GM23338 (cell line): ENCODE measurements around the gene AP3M1. TPM values are rescaled to one million over a fixed set of nuclear protein-coding genes. Genes with fewer than 3 reads are reported as not detected.

ENCODE experiments used
- ATAC-seq: fragments of 200-7000 bp; cut with Tn5 transposase; 3 replicates; pipeline ENCODE4 v1.9.1; 2020
- DNase-seq: peaks from one replicate; pipeline ENCODE4 v3.0.0-alpha.2; 2015; ENCODE audit warnings: low spot score
- H2AFZ ChIP-seq: fragments of 200-600 bp; sonication (generic); 2 replicates; pipeline ENCODE4 v1.8.0; 2016; ENCODE audit warnings: antibody characterized with exemption, mild to moderate bottlenecking, moderate library complexity
- H3F3A ChIP-seq: fragments of 200-600 bp; sonication (generic); replicated peaks from 2 replicates; pipeline ENCODE4 v1.8.0; 2017; ENCODE audit warnings: antibody characterized with exemption, mixed run types, low read depth
- H3K27ac ChIP-seq: fragments of 200-600 bp; sonication (generic); 2 replicates; pipeline ENCODE4 v1.6.1; 2016; ENCODE audit warnings: low read depth
- H3K27me3 ChIP-seq: fragments of 200-600 bp; sonication (generic); 2 replicates; pipeline ENCODE4 v1.8.0; 2016; ENCODE audit warnings: mild to moderate bottlenecking, mixed run types, moderate library complexity; ENCODE audit not compliant: insufficient read depth
- H3K36me3 ChIP-seq: fragments of 200-600 bp; sonication (generic); 2 replicates; pipeline ENCODE4 v1.8.0; 2016; ENCODE audit warnings: mild to moderate bottlenecking; ENCODE audit not compliant: insufficient read depth
- H3K4me1 ChIP-seq: fragments of 200-600 bp; sonication (generic); 2 replicates; pipeline ENCODE4 v1.8.0; 2016; ENCODE audit warnings: mild to moderate bottlenecking, moderate library complexity; ENCODE audit not compliant: insufficient read depth
- H3K4me2 ChIP-seq: fragments of 200-600 bp; sonication (generic); 2 replicates; pipeline ENCODE4 v1.7.1; 2017; ENCODE audit warnings: mixed run types
- H3K4me3 ChIP-seq: fragments of 200-600 bp; sonication (generic); 2 replicates; pipeline ENCODE4 v1.6.1; 2016; ENCODE audit warnings: mixed run types
- H3K79me2 ChIP-seq: fragments of 200-600 bp; sonication (generic); replicated peaks from 2 replicates; pipeline ENCODE4 v1.8.0; 2017; ENCODE audit warnings: mild to moderate bottlenecking; ENCODE audit not compliant: insufficient read depth
- H3K9me2 ChIP-seq: fragments of 200-600 bp; sonication (generic); 2 replicates; pipeline ENCODE4 v1.8.0; 2017; ENCODE audit not compliant: insufficient read depth
- H4K20me1 ChIP-seq: fragments of 200-600 bp; sonication (generic); replicated peaks from 2 replicates; pipeline ENCODE4 v1.8.0; 2017; ENCODE audit warnings: mild to moderate bottlenecking; ENCODE audit not compliant: insufficient read depth
- H3K27ac Mint-ChIP-seq: 2 replicates; pipeline ENCODE4 v1.8.0; 2020; ENCODE audit warnings: inconsistent platforms, mild to moderate bottlenecking, moderate library complexity, mixed read lengths
- H3K27me3 Mint-ChIP-seq: 3 replicates; pipeline ENCODE4 v1.8.0; 2022; ENCODE audit warnings: low read depth, mild to moderate bottlenecking, moderate library complexity, mixed read lengths, inconsistent platforms; ENCODE audit not compliant: insufficient read depth, poor library complexity
- H3K36me3 Mint-ChIP-seq: 3 replicates; pipeline ENCODE4 v1.8.0; 2021; ENCODE audit warnings: low read depth, mild to moderate bottlenecking, inconsistent platforms, moderate library complexity, mixed read lengths
- H3K4me1 Mint-ChIP-seq: 3 replicates; pipeline ENCODE4 v1.8.0; 2020; ENCODE audit warnings: mild to moderate bottlenecking, inconsistent platforms, mixed read lengths
- H3K4me3 Mint-ChIP-seq: 3 replicates; pipeline ENCODE4 v1.8.0; 2021; ENCODE audit warnings: moderate library complexity, mild to moderate bottlenecking, inconsistent platforms, mixed read lengths
- H3K9me3 Mint-ChIP-seq: 3 replicates; pipeline ENCODE4 v1.8.0; 2020; ENCODE audit warnings: moderate library complexity, mild to moderate bottlenecking, inconsistent platforms, mixed read lengths
- CREB1 ChIP-seq: fragments of 250-450 bp; sonication (Bioruptor Pico); IDR thresholded peaks from 2 replicates; pipeline ENCODE4 v1.5.0; 2020; ENCODE audit warnings: low read depth, mild to moderate bottlenecking, moderate library complexity
- CTCF ChIP-seq, 2 experiments: fragments of 200-600 bp in 1 of 2; sonication (generic) in 1 of 2; conservative IDR thresholded peaks; 2 replicates each; pipeline versions ENCODE4 v1.5.1 to v1.6.1; 2016 to 2017; ENCODE audit warnings: antibody characterized with exemption in 2 of 2, low read depth in 2 of 2, mild to moderate bottlenecking in 2 of 2, moderate library complexity in 1 of 2
- EZH2 ChIP-seq: fragments of 200-600 bp; sonication (generic); IDR thresholded peaks from one replicate; pipeline ENCODE4 v1.8.0; 2017; ENCODE audit warnings: antibody characterized with exemption, mild to moderate bottlenecking, low read depth; ENCODE audit not compliant: unreplicated experiment
- EZH2phosphoT487 ChIP-seq: fragments of 200-600 bp; sonication (generic); IDR thresholded peaks from one replicate; pipeline ENCODE4 v1.8.1; 2018; ENCODE audit warnings: antibody characterized with exemption; ENCODE audit not compliant: unreplicated experiment
- JUNB ChIP-seq: IDR thresholded peaks from one replicate; pipeline ENCODE4 v1.6.1; 2016; ENCODE audit warnings: antibody characterized with exemption; ENCODE audit not compliant: unreplicated experiment
- NANOG ChIP-seq: IDR thresholded peaks from 2 replicates; pipeline ENCODE4 v1.6.1; 2016; ENCODE audit warnings: antibody characterized with exemption, borderline replicate concordance
- POLR2AphosphoS5 ChIP-seq: IDR thresholded peaks from 2 replicates; pipeline ENCODE4 v1.6.1; 2016; ENCODE audit warnings: antibody characterized with exemption, low read depth
- STAT1 ChIP-seq: IDR thresholded peaks from one replicate; pipeline ENCODE4 v1.6.1; 2016; ENCODE audit warnings: antibody characterized with exemption; ENCODE audit not compliant: unreplicated experiment
- ZNF114 ChIP-seq: fragments of 250-450 bp; sonication (Bioruptor Pico); IDR thresholded peaks from 2 replicates; pipeline ENCODE4 v1.5.0; 2020; ENCODE audit warnings: mild to moderate bottlenecking, moderate library complexity
- ZNF331 ChIP-seq: fragments of 250-450 bp; sonication (Bioruptor Pico); IDR thresholded peaks from 2 replicates; pipeline ENCODE4 v1.5.0; 2020; ENCODE audit warnings: low read depth, mild to moderate bottlenecking, moderate library complexity
- polyA plus RNA-seq: library from polyadenylated mRNA; unstranded; fragments of >200 nt; fragmentation: Nextera tagmentation; extraction: Ambion mirVana; gene quantifications from 2 replicates; pipeline ENCODE4 v1.2.1, GENCODE V29; 2016
- total RNA-seq: library from RNA; depleted of rRNA; stranded (reverse); fragments of >200 nt; shearing (Covaris generic); gene quantifications from 2 replicates; pipeline ENCODE4 v1.2.3, GENCODE V29; 2014
- TF ChIP-seq, protein P1 (sequence below): IDR thresholded peaks from one replicate; pipeline ENCODE4 v1.6.1; 2018; ENCODE audit warnings: antibody characterized with exemption; ENCODE audit not compliant: unreplicated experiment
- TF ChIP-seq, protein P2 (sequence below): IDR thresholded peaks from 2 replicates; pipeline ENCODE4 v1.6.1; 2016; ENCODE audit warnings: antibody characterized with exemption
- TF ChIP-seq, protein P3 (sequence below): fragments of 250-450 bp; sonication (Bioruptor Pico); IDR thresholded peaks from 2 replicates; pipeline ENCODE4 v1.5.0; 2020; ENCODE audit warnings: mild to moderate bottlenecking, moderate library complexity

The AP3M1 gene
- total and polyA plus RNA-seq, 2 experiments from 2014 or later: 13.8 to 41.7 TPM

- DNase-seq: no peak
- H3K4me3 ChIP-seq: no peak overlapping the region
- H3K36me3 ChIP-seq: no peaks in the 10 kb centered on the region
- H3K27me3 ChIP-seq: no peaks in the 10 kb centered on the region
- H3F3A ChIP-seq: no peaks in the 10 kb centered on the region
- no peak for TF ChIP-seq JUNB
- TF ChIP-seq, protein P1, sequence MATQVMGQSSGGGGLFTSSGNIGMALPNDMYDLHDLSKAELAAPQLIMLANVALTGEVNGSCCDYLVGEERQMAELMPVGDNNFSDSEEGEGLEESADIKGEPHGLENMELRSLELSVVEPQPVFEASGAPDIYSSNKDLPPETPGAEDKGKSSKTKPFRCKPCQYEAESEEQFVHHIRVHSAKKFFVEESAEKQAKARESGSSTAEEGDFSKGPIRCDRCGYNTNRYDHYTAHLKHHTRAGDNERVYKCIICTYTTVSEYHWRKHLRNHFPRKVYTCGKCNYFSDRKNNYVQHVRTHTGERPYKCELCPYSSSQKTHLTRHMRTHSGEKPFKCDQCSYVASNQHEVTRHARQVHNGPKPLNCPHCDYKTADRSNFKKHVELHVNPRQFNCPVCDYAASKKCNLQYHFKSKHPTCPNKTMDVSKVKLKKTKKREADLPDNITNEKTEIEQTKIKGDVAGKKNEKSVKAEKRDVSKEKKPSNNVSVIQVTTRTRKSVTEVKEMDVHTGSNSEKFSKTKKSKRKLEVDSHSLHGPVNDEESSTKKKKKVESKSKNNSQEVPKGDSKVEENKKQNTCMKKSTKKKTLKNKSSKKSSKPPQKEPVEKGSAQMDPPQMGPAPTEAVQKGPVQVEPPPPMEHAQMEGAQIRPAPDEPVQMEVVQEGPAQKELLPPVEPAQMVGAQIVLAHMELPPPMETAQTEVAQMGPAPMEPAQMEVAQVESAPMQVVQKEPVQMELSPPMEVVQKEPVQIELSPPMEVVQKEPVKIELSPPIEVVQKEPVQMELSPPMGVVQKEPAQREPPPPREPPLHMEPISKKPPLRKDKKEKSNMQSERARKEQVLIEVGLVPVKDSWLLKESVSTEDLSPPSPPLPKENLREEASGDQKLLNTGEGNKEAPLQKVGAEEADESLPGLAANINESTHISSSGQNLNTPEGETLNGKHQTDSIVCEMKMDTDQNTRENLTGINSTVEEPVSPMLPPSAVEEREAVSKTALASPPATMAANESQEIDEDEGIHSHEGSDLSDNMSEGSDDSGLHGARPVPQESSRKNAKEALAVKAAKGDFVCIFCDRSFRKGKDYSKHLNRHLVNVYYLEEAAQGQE: no peak
- TF ChIP-seq ZNF114: no peak
- TF ChIP-seq, protein P2, sequence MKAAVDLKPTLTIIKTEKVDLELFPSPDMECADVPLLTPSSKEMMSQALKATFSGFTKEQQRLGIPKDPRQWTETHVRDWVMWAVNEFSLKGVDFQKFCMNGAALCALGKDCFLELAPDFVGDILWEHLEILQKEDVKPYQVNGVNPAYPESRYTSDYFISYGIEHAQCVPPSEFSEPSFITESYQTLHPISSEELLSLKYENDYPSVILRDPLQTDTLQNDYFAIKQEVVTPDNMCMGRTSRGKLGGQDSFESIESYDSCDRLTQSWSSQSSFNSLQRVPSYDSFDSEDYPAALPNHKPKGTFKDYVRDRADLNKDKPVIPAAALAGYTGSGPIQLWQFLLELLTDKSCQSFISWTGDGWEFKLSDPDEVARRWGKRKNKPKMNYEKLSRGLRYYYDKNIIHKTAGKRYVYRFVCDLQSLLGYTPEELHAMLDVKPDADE: no peak
- TF ChIP-seq EZH2phosphoT487: no peak
- TF ChIP-seq EZH2: no peak
- no peak for TF ChIP-seq ZNF331
- TF ChIP-seq, protein P3, sequence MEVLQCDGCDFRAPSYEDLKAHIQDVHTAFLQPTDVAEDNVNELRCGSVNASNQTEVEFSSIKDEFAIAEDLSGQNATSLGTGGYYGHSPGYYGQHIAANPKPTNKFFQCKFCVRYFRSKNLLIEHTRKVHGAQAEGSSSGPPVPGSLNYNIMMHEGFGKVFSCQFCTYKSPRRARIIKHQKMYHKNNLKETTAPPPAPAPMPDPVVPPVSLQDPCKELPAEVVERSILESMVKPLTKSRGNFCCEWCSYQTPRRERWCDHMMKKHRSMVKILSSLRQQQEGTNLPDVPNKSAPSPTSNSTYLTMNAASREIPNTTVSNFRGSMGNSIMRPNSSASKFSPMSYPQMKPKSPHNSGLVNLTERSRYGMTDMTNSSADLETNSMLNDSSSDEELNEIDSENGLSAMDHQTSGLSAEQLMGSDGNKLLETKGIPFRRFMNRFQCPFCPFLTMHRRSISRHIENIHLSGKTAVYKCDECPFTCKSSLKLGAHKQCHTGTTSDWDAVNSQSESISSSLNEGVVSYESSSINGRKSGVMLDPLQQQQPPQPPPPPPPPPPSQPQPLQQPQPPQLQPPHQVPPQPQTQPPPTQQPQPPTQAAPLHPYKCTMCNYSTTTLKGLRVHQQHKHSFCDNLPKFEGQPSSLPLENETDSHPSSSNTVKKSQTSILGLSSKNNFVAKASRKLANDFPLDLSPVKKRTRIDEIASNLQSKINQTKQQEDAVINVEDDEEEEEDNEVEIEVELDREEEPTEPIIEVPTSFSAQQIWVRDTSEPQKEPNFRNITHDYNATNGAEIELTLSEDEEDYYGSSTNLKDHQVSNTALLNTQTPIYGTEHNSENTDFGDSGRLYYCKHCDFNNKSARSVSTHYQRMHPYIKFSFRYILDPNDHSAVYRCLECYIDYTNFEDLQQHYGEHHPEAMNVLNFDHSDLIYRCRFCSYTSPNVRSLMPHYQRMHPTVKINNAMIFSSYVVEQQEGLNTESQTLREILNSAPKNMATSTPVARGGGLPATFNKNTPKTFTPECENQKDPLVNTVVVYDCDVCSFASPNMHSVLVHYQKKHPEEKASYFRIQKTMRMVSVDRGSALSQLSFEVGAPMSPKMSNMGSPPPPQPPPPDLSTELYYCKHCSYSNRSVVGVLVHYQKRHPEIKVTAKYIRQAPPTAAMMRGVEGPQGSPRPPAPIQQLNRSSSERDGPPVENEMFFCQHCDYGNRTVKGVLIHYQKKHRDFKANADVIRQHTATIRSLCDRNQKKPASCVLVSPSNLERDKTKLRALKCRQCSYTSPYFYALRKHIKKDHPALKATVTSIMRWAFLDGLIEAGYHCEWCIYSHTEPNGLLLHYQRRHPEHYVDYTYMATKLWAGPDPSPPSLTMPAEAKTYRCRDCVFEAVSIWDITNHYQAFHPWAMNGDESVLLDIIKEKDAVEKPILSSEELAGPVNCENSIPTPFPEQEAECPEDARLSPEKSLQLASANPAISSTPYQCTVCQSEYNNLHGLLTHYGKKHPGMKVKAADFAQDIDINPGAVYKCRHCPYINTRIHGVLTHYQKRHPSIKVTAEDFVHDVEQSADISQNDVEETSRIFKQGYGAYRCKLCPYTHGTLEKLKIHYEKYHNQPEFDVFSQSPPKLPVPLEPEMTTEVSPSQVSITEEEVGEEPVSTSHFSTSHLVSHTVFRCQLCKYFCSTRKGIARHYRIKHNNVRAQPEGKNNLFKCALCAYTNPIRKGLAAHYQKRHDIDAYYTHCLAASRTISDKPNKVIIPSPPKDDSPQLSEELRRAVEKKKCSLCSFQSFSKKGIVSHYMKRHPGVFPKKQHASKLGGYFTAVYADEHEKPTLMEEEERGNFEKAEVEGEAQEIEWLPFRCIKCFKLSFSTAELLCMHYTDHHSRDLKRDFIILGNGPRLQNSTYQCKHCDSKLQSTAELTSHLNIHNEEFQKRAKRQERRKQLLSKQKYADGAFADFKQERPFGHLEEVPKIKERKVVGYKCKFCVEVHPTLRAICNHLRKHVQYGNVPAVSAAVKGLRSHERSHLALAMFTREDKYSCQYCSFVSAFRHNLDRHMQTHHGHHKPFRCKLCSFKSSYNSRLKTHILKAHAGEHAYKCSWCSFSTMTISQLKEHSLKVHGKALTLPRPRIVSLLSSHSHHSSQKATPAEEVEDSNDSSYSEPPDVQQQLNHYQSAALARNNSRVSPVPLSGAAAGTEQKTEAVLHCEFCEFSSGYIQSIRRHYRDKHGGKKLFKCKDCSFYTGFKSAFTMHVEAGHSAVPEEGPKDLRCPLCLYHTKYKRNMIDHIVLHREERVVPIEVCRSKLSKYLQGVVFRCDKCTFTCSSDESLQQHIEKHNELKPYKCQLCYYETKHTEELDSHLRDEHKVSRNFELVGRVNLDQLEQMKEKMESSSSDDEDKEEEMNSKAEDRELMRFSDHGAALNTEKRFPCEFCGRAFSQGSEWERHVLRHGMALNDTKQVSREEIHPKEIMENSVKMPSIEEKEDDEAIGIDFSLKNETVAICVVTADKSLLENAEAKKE (CRISPR knock-in tag): no peak
- no peak for TF ChIP-seq STAT1
- TF ChIP-seq CREB1 (CRISPR knock-in tag): no peak
- TF ChIP-seq NANOG: no peak
- TF ChIP-seq CTCF (conservative IDR thresholded peaks at IDR 0.05; ENCODE audit: low read depth in 2 of 2): no peak
- TF ChIP-seq POLR2AphosphoS5: no peak
- no peaks in the 10 kb centered on the region; the same call in 1 of the 2 replicates for H4K20me1 ChIP-seq
- no peak overlapping the region for H3K27ac ChIP-seq
- Mint-ChIP-seq H3K9me3 (no peaks in the 10 kb centered on the region), H3K27ac (no peak overlapping the region), H3K4me3 (no peak overlapping the region), H3K36me3 (no peaks in the 10 kb centered on the region; the same call in 1 of the 3 replicates), H3K4me1 (peaks cover 17% of the 10 kb centered on the region; the same call in 2 of the 3 replicates), H3K27me3 (peaks cover 5% of the 10 kb centered on the region)
- H2AFZ ChIP-seq: no peak overlapping the region
- no peak overlapping the region for H3K4me2 ChIP-seq
- ATAC-seq: no peak
- peaks cover 10% of the 10 kb centered on the region for H3K4me1 ChIP-seq
- peaks cover 91% of the 10 kb centered on the region for H3K79me2 ChIP-seq
- H3K9me2 ChIP-seq: no peaks in the 10 kb centered on the region
Observed at GRCh38 chr10:74156919-74157289, 6.3 kb upstream of the AP3M1 start.
